Effector memory CD4-positive, alpha-beta T cell (primary cell): ENCODE data around the gene PRLH.
"Not testable (repeated sequence)": the region's sequence is repeated elsewhere in the genome, so short reads cannot be mapped to it uniquely, and the experiment has no call there.

Source experiments
- DNase-seq, 3 donors: peaks; one replicate each; pipeline ENCODE4 v3.0.0-alpha.2; 2020
- H3K27ac ChIP-seq: 2 replicates; pipeline ENCODE4 v1.7.0; 2013; ENCODE audit warnings: mild to moderate bottlenecking, low read length, moderate library complexity; ENCODE audit not compliant: insufficient read depth, poor library complexity, severe bottlenecking
- H3K27me3 ChIP-seq: replicated peaks from 2 replicates; pipeline ENCODE4 v1.7.0; 2013; ENCODE audit warnings: mild to moderate bottlenecking, low read length; ENCODE audit not compliant: insufficient read depth, control insufficient read depth, poor library complexity, severe bottlenecking
- H3K36me3 ChIP-seq: 2 replicates; pipeline ENCODE4 v1.7.0; 2013; ENCODE audit warnings: mild to moderate bottlenecking, low read length, moderate library complexity; ENCODE audit not compliant: control insufficient read depth, insufficient read depth
- H3K4me1 ChIP-seq: 2 replicates; pipeline ENCODE4 v1.7.0; 2013; ENCODE audit warnings: low read length, mild to moderate bottlenecking; ENCODE audit not compliant: control insufficient read depth, insufficient read depth, poor library complexity, severe bottlenecking
- H3K4me3 ChIP-seq: 2 replicates; pipeline ENCODE4 v1.7.0; 2013; ENCODE audit warnings: low read length, low read depth, mild to moderate bottlenecking; ENCODE audit not compliant: insufficient read depth, poor library complexity, severe bottlenecking
- H3K9me3 ChIP-seq: 2 replicates; pipeline ENCODE4 v1.7.0; 2013; ENCODE audit warnings: mild to moderate bottlenecking, low read length, moderate library complexity; ENCODE audit not compliant: control insufficient read depth

PRLH gene

DNA sequence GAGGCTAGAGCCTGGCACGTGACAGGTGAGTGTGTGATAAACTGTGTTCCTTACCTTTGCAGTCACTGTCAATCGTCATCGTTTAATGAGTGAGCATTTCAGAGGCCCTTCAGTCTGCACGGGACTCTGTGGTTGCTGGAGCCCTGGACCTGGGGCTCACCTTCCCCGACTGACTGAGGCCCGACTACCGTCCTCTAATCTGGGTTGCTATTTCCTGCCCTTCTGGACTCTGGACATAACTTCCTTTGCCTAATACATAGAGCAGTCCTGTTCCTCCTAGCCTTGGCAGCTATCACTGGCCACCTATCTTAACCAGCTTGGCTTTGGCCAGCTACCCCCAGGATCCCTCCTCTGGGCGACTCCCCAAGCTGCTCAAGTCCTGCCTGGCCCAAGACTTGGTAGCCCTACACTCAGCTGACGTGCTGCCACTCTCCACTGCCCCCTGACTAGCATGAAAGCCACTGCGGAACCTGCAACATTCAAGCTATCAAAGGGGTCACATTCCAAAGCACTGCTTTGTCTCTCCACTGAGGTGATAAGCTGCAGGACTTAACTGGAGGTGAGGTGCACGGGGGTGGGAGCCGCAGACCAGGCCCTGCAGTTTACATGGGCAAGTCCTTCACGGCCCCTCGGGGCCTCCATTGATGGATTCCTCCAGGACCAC lies 35.2 kb downstream of the PRLH start:
- Histone ChIP-seq H3K9me3 (no peaks in the 10 kb centered on the region), H3K4me1 (peaks cover 21% of the 10 kb centered on the region), H3K27ac (no peak overlapping the region), H3K36me3 (no peaks in the 10 kb centered on the region), H3K27me3 (no peaks in the 10 kb centered on the region), H3K4me3 (no peak overlapping the region)
- DNase-seq: no peak

DNA sequence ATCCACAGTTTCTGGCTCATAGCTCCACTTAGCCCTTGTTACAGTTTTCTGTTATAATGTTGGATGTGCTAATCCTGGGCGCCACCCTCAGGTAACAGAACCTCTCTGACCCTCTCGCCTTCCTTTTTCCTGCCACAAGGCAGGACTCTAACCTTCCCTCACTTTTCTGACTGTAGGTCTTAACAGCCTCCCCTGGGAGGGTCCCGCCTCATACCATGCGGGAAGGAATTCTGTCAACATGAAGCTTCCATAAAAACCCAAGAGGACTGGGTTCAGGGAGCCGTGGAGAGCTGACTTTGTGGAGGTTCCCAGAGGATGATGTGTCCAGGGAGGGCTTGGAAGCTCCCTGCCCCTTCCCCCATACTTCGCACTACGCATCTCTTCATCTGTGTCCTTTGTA lies 36.0 kb downstream of the PRLH start:
- no peak for DNase-seq
- no peaks in the 10 kb centered on the region for H3K9me3 ChIP-seq
- H3K27me3 ChIP-seq: no peaks in the 10 kb centered on the region
- H3K36me3 ChIP-seq: no peaks in the 10 kb centered on the region
- no peak overlapping the region for H3K4me3 ChIP-seq
- peaks cover 21% of the 10 kb centered on the region for H3K4me1 ChIP-seq
- no peak overlapping the region for H3K27ac ChIP-seq

DNA sequence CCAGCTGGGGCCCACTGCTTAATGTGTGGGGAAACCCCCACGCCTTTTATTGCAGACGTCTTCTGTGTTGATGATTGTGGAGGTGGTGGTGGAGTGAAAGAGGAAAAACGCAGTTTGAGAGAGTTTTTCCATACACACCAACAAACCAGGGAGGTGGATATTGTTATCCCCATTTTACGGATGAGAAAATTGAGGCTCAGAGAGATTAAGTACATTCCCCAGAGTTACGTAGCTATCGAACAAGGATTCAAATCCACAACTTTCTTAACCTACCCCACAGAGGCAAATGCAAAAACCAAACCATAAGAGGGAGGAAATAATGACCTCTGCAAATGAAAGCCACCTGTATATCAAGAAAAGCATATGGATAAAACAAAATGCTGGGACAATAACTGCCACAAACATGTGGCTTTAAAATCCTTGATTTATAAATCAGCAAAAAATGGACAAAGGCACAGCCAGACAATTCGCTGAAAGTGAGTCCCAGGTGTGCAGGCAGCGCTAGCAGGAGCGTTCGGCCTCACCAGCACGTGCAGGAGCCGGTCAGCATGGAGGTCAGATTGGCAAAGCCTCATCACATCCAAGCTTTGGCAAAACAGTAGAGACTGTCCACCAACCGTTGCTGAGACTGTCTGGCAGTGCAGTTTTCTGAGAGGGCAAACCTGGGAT lies 36.8 kb downstream of the PRLH start:
- Histone ChIP-seq H3K27ac (peak overlapping the region; percentile 19), H3K36me3 (no peaks in the 10 kb centered on the region), H3K9me3 (no peaks in the 10 kb centered on the region), H3K27me3 (no peaks in the 10 kb centered on the region), H3K4me1 (peaks cover 21% of the 10 kb centered on the region), H3K4me3 (no peak overlapping the region)
- DNase-seq: no peak

DNA sequence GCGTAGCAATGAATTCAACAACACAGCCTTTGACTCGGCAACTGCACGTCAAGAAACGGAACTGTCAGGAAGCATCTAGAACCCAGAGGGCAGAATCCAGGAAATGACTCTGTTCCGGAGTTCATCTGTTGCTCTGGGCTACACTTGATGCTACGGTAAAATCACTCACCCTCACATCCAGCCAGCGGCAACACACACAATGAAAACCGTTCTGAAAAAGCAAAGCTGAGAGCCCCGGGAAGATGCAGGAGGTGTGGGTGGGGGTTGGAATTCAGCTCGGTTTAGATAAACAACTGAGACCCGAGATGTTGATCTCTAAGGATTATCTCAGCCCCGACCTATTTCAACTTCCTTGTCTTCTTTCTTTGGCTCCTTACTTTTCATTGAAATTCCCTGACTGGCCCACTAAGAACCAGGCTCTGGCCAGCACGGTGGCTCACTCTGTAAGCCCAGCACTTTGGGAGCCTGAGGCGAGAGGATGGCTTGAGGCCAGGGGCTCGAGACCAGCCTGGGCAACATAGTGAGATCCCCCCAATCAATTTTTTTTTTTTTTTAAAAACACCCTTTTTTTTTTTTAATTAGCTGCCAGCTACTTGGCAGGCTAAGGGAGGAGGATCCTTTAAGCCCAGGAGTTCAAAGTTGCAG lies 37.5 kb downstream of the PRLH start:
- peak overlapping the region; percentile 64 for H3K27ac ChIP-seq
- no peaks in the 10 kb centered on the region for H3K27me3 ChIP-seq
- H3K4me1 ChIP-seq: peaks cover 21% of the 10 kb centered on the region
- peak; percentile 7 to 53 (median 50) for DNase-seq
- no peaks in the 10 kb centered on the region for H3K36me3 ChIP-seq
- peak overlapping the region; percentile 15 for H3K4me3 ChIP-seq
- no peaks in the 10 kb centered on the region for H3K9me3 ChIP-seq

DNA sequence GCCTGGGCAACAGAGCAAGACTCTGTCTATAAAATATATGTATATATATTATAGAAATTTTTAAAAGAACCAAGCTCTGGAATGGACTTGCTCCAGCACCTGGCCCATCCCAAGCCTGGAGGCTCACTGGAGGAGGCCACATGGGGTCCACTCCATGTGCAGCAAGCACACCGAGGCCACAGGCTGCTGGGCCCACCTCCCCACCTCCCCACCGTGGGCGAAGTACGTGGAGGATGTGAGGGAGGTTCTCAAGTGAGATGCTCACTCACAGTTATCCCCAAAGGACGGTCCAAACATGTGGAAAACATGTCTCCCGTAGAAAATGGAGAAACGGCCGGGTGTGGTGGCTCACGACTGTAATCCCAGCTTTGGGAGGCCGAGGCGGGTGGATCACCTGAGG lies 38.0 kb downstream of the PRLH start:
- Histone ChIP-seq H3K4me3 (no peak overlapping the region), H3K36me3 (no peaks in the 10 kb centered on the region), H3K9me3 (no peaks in the 10 kb centered on the region), H3K27ac (no peak overlapping the region), H3K4me1 (peaks cover 21% of the 10 kb centered on the region), H3K27me3 (no peaks in the 10 kb centered on the region)
- DNase-seq: no peak

DNA sequence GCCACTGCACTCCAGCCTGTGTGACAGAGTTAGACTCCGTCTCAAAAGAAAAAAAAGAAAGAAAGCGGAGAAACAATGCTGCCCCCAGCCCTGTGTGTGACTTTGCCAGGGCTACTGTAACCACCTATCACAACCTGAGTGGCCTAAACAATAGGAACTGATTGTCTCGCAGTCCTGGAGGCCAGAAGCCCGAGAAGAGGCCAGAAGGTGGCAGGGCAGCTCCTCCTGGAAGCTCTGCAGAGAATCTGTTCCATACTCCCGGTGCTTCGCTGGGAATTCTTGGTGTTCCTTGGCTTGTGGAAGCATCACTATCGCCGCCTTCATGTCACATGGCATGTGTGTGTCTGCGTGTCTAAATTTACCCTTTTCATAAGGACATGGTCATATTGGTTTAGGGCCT lies 38.6 kb downstream of the PRLH start:
- Histone ChIP-seq H3K4me1 (peaks cover 21% of the 10 kb centered on the region), H3K27ac (no peak overlapping the region), H3K4me3 (no peak overlapping the region), H3K27me3 (no peaks in the 10 kb centered on the region), H3K9me3 (no peaks in the 10 kb centered on the region), H3K36me3 (no peaks in the 10 kb centered on the region)
- DNase-seq: no peak

DNA sequence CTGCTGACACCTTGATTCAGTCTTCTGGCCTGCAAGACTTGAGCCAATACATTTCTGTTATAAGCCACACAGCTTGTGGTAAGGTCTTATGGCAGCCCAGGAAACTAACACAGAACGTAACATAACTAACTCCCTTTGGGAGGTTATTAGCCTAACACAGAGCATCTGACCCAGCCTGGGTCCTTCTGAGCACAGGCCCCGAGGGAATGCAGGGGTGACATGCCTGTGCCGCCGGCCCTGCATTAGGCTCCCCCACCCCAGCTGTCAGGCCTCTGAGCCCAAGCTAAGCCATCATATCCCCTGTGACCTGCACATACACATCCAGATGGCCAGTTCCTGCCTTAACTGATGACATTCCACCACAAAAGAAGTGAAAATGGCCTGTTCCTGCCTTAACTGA lies 40.1 kb downstream of the PRLH start:
- not testable (repeated sequence) for H3K27me3 ChIP-seq, H3K27ac ChIP-seq, H3K4me3 ChIP-seq, H3K9me3 ChIP-seq, H3K36me3 ChIP-seq, DNase-seq
- peaks cover 21% of the 10 kb centered on the region for H3K4me1 ChIP-seq

DNA sequence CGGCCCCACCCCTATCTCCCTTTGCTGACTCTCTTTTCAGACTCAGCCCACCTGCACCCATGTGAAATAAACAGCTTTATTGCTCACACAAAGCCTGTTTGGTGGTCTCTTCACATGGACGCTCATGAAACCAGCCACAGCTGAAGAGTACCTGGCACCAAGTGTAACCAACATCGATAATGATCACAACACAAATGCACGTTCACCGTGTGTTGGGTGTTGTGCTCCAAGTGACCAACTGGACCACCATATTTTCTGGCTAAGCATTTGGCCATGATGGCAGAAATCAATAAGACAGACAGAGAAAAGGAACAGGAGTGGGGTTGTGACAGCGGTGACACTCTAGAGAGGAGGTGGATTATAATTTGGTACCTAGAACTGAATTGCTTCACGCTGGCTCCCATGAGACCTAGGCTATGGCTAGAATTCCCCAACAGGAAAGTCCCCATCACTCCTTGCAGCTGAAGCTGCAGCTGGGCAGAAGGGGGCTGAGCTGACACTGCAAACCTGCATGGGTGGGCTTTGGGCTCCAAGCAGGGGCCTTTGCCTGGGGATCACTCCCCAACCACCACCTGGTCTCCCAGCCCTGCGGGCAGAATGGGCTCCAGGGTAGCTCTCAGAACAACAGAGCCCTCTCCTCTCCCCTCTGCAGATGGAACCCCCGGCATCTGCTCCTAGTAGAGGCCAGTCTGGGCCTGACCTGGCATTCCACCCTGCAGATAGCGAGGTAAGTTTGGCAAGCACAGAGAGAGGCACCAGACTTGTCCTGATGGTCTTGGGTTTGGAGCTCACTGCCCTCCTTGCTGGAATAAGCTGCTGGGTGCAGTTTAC lies 46.4 kb downstream of the PRLH start:
- no peak overlapping the region for H3K4me3 ChIP-seq
- H3K36me3 ChIP-seq: no peaks in the 10 kb centered on the region
- no peak for DNase-seq
- H3K27ac ChIP-seq: no peak overlapping the region
- no peaks in the 10 kb centered on the region for H3K9me3 ChIP-seq
- H3K27me3 ChIP-seq: no peaks in the 10 kb centered on the region
- peaks cover 14% of the 10 kb centered on the region for H3K4me1 ChIP-seq

DNA sequence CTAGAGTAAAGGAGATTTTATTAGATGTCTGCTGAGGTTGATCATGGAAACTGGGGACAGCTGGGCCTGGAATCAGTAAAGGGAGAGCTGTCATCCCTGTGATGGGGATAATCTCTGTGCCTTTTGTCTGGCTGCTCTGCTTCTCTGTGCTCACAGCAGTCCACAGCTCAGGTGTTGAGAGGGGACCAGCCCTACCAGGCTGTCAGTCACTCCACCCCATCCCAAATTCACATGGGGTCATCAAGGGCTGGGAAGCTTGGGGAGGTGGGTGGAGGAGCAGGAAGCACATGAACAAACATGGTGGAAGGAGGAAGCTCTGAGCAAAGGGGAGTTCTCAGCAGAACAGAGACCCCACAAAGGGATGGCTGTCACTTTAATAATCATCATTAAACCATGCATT lies 47.3 kb downstream of the PRLH start:
- Histone ChIP-seq H3K4me3 (no peak overlapping the region), H3K27ac (no peak overlapping the region), H3K4me1 (peaks cover 14% of the 10 kb centered on the region), H3K27me3 (no peaks in the 10 kb centered on the region), H3K9me3 (no peaks in the 10 kb centered on the region), H3K36me3 (no peaks in the 10 kb centered on the region)
- DNase-seq: no peak
